ENCODE measurements around the gene NUFIP1. TPM values are rescaled to one million over a fixed set of nuclear protein-coding genes. Genes with fewer than 3 reads are reported as not detected.

NUFIP1 gene
- total and polyA plus RNA-seq, 4 experiments from 2014 or later = 3.8 to 4.8 (median 4.4) TPM

DNA sequence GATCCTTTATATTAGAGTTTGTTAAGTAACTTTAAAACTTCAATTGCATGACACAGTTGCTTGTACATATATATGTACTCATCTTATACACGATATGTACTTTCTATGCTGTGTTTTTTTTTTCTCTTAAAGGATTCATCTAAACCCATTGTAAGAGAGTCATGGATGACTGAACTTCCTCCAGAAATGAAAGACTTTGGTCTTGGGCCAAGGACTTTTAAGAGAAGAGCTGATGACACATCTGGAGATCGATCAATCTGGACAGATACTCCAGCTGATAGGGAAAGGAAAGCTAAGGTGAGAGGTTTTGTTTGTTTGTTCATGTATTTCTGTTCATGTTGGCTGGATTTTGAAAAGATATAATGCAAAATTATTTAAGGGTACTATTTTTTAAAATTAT is 26.0 kb upstream of the NUFIP1 start:
- Mint-ChIP-seq H3K4me1 (peaks cover 0 to 1% (median 0%) of the 10 kb centered on the region in 4 donors), H3K9me3 (no peaks in the 10 kb centered on the region), H3K27ac (no peak overlapping the region), H3K4me3 (no peak overlapping the region), H3K36me3 (peaks cover 46 to 53% of the 10 kb centered on the region in 2 donors), H3K27me3 (no peaks in the 10 kb centered on the region)
- Histone ChIP-seq H3K36me3 (ENCODE audit: insufficient read depth, low read length) (peaks cover 18% of the 10 kb centered on the region), H3K27me3 (ENCODE audit: insufficient read depth, low read length) (no peaks in the 10 kb centered on the region), H3K27ac (ENCODE audit: low read depth, low read length) (no peak overlapping the region), H3K9me3 (ENCODE audit: control insufficient read depth in 1 of 2, low read length in 2 of 2) (no peaks in the 10 kb centered on the region), H3K4me1 (ENCODE audit: insufficient read depth, low read length) (no peaks in the 10 kb centered on the region), H3K4me3 (ENCODE audit: low read length in 2 of 2) (no peak overlapping the region)
- no peak for DNase-seq
- intact Hi-C loops (cut with micrococcal nuclease) = no loop called here
- ChIA-PET CTCF (ENCODE audit: partially characterized antibody) (interaction anchor here (1.8 kb wide), 1 partner anchor 27 kb away, joined by 3 read pairs; no protein-coding TSS in a partner anchor), POLR2A (ENCODE audit: partially characterized antibody) (no interaction called here)

DNA sequence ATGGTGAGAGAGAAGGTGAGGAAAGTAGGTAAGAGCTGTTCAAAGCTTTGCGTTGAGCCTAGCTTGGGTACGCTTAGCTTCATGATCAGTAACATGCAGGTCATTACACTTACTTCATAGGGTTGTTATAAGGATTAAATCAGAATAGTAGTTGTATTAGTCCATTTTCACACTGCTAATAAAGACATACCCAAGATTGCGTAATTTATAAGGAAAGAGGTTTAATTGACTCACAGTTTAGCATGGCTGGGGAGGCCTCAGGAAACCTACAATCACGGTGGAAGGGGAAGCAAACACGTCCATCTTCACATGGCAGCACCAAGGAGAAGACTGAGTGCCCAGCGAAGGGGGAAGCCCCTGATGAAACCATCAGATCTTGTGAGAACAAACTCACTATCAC is 21.9 kb upstream of the NUFIP1 start:
- Mint-ChIP-seq H3K27me3 (no peaks in the 10 kb centered on the region), H3K36me3 (peaks cover 53 to 78% of the 10 kb centered on the region in 2 donors), H3K4me3 (no peak overlapping the region), H3K27ac (no peak overlapping the region), H3K4me1 (peaks cover 0 to 1% (median 0%) of the 10 kb centered on the region in 4 donors), H3K9me3 (no peaks in the 10 kb centered on the region)
- H3K36me3 ChIP-seq (ENCODE audit: insufficient read depth, low read length) = peaks cover 24% of the 10 kb centered on the region
- no peak overlapping the region for H3K4me3 ChIP-seq (ENCODE audit: low read length in 2 of 2)
- no peak overlapping the region for H3K27ac ChIP-seq (ENCODE audit: low read depth, low read length)
- intact Hi-C loops (cut with micrococcal nuclease) = no loop called here
- ChIA-PET POLR2A (ENCODE audit: partially characterized antibody) (no interaction called here), CTCF (ENCODE audit: partially characterized antibody) (no interaction called here)
- no peaks in the 10 kb centered on the region for H3K4me1 ChIP-seq (ENCODE audit: insufficient read depth, low read length)
- no peaks in the 10 kb centered on the region for H3K27me3 ChIP-seq (ENCODE audit: insufficient read depth, low read length)
- H3K9me3 ChIP-seq (ENCODE audit: control insufficient read depth in 1 of 2, low read length in 2 of 2) = no peaks in the 10 kb centered on the region
- DNase-seq = no peak

GRCh38 chr13:45007823-45008222 is 18.6 kb upstream of the NUFIP1 start:
- no peak for DNase-seq
- no peaks in the 10 kb centered on the region for H3K27me3 Mint-ChIP-seq
- Histone ChIP-seq H3K4me1 (ENCODE audit: insufficient read depth, low read length) (no peaks in the 10 kb centered on the region), H3K36me3 (ENCODE audit: insufficient read depth, low read length) (peaks cover 25% of the 10 kb centered on the region), H3K4me3 (ENCODE audit: low read length in 2 of 2) (no peak overlapping the region), H3K27me3 (ENCODE audit: insufficient read depth, low read length) (no peaks in the 10 kb centered on the region), H3K27ac (ENCODE audit: low read depth, low read length) (no peak overlapping the region), H3K9me3 (ENCODE audit: control insufficient read depth in 1 of 2, low read length in 2 of 2) (no peaks in the 10 kb centered on the region)
- H3K4me3 Mint-ChIP-seq = no peak overlapping the region
- ChIA-PET POLR2A (ENCODE audit: partially characterized antibody) (no interaction called here), CTCF (ENCODE audit: partially characterized antibody) (no interaction called here)
- peaks cover 42 to 63% of the 10 kb centered on the region in 2 donors for H3K36me3 Mint-ChIP-seq
- H3K9me3 Mint-ChIP-seq = no peaks in the 10 kb centered on the region
- H3K4me1 Mint-ChIP-seq = peaks cover 0 to 1% (median 0%) of the 10 kb centered on the region in 4 donors
- peak overlapping the region in 1 of 7 donors; percentile 70 for H3K27ac Mint-ChIP-seq
- intact Hi-C loops (cut with micrococcal nuclease) = no loop called here

DNA sequence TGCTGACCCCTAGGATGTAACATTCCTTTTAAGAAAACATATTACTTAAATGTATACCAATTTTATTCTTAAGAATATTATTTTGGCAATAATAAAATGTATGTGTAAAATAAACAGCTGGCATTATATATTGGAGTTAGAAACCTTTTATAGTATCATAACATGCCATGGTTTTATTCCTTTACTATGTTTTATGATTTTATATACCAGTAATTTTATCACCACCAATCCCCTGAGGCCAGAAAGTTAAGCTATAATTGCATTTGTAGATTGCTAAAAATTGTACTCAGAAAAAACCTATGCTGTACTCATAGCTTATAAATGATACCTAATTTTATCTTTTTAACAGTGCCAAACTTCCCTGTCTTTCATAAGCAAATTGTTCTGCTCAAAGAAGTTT is 18.0 kb upstream of the NUFIP1 start:
- POLR2A ChIA-PET (ENCODE audit: partially characterized antibody) = interaction anchor here (0.8 kb wide), 1 partner anchor 13 kb away, joined by 3 read pairs; no protein-coding TSS in a partner anchor
- Mint-ChIP-seq H3K4me1 (peaks cover 0 to 1% (median 0%) of the 10 kb centered on the region in 4 donors), H3K9me3 (no peaks in the 10 kb centered on the region), H3K4me3 (no peak overlapping the region), H3K36me3 (peaks cover 46 to 65% of the 10 kb centered on the region in 2 donors), H3K27me3 (no peaks in the 10 kb centered on the region), H3K27ac (peak overlapping the region in 1 of 7 donors; percentile 70)
- Histone ChIP-seq H3K36me3 (ENCODE audit: insufficient read depth, low read length) (peaks cover 31% of the 10 kb centered on the region), H3K27ac (ENCODE audit: low read depth, low read length) (no peak overlapping the region), H3K4me3 (ENCODE audit: low read length in 2 of 2) (no peak overlapping the region), H3K27me3 (ENCODE audit: insufficient read depth, low read length) (no peaks in the 10 kb centered on the region), H3K9me3 (ENCODE audit: control insufficient read depth in 1 of 2, low read length in 2 of 2) (no peaks in the 10 kb centered on the region), H3K4me1 (ENCODE audit: insufficient read depth, low read length) (no peaks in the 10 kb centered on the region)
- DNase-seq = no peak
- CTCF ChIA-PET (ENCODE audit: partially characterized antibody) = no interaction called here
- intact Hi-C loops (cut with micrococcal nuclease) = no loop called here

DNA sequence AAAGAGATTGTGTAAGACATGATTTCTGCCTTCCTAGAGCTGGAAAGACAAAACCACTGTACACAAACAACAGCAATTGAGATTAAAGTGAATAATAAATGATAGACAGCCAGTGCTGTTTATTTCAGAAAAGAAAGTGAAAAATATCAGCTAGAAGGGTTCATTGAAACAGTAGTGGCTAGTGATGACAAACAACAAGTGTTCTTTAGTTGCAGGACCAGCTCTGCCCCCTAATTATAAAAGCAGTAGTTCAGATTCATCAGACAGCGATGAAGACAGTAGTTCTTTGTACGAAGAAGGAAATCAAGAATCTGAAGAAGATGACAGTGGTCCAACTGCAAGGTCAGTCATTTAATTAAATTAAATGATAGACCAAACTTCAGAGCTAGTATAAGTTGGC is 14.8 kb upstream of the NUFIP1 start:
- H3K4me3 Mint-ChIP-seq = no peak overlapping the region
- no peaks in the 10 kb centered on the region for H3K4me1 Mint-ChIP-seq
- Histone ChIP-seq H3K36me3 (ENCODE audit: insufficient read depth, low read length) (peaks cover 27% of the 10 kb centered on the region), H3K27ac (ENCODE audit: low read depth, low read length) (no peak overlapping the region), H3K4me3 (ENCODE audit: low read length in 2 of 2) (no peak overlapping the region), H3K27me3 (ENCODE audit: insufficient read depth, low read length) (no peaks in the 10 kb centered on the region), H3K4me1 (ENCODE audit: insufficient read depth, low read length) (no peaks in the 10 kb centered on the region), H3K9me3 (ENCODE audit: control insufficient read depth in 1 of 2, low read length in 2 of 2) (no peaks in the 10 kb centered on the region)
- ChIA-PET POLR2A (ENCODE audit: partially characterized antibody) (no interaction called here), CTCF (ENCODE audit: partially characterized antibody) (interaction anchor here (0.7 kb wide), 1 partner anchor 31 kb away, joined by 3 read pairs; no protein-coding TSS in a partner anchor)
- no peak overlapping the region for H3K27ac Mint-ChIP-seq
- H3K27me3 Mint-ChIP-seq = no peaks in the 10 kb centered on the region
- peaks cover 34 to 54% of the 10 kb centered on the region in 2 donors for H3K36me3 Mint-ChIP-seq
- H3K9me3 Mint-ChIP-seq = no peaks in the 10 kb centered on the region
- no peak for DNase-seq
- intact Hi-C loops (cut with micrococcal nuclease) = no loop called here

DNA sequence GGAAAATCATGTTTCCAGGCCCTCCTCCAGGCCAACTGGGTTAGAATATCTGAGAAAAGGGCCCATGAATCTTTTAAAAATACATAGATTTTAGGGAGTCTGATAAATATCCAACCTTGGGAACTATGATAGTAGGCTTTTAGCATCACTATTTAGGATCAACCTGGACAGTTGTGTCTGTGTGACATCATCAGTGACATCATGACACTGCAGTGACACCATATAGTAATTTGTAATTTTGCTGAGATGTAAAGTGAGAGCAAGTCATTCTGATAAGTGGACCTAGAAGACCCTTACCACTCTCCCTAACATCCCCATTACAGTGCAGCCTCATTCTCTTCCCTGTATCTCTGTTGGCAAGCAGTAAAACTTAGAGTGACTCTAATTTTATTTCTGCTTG is 14.1 kb upstream of the NUFIP1 start:
- H3K36me3 ChIP-seq (ENCODE audit: insufficient read depth, low read length) = peaks cover 23% of the 10 kb centered on the region
- no peak overlapping the region for H3K4me3 ChIP-seq (ENCODE audit: low read length in 2 of 2)
- ChIA-PET CTCF (ENCODE audit: partially characterized antibody) (no interaction called here), POLR2A (ENCODE audit: partially characterized antibody) (no interaction called here)
- H3K27ac Mint-ChIP-seq = no peak overlapping the region
- H3K9me3 ChIP-seq (ENCODE audit: control insufficient read depth in 1 of 2, low read length in 2 of 2) = no peaks in the 10 kb centered on the region
- H3K27me3 Mint-ChIP-seq = no peaks in the 10 kb centered on the region
- H3K4me3 Mint-ChIP-seq = no peak overlapping the region
- DNase-seq = no peak
- peaks cover 0 to 1% (median under 1%) of the 10 kb centered on the region in 4 donors for H3K4me1 Mint-ChIP-seq
- H3K4me1 ChIP-seq (ENCODE audit: insufficient read depth, low read length) = no peaks in the 10 kb centered on the region
- H3K36me3 Mint-ChIP-seq = peaks cover 32 to 52% of the 10 kb centered on the region in 2 donors
- no peak overlapping the region for H3K27ac ChIP-seq (ENCODE audit: low read depth, low read length)
- no peaks in the 10 kb centered on the region for H3K9me3 Mint-ChIP-seq
- intact Hi-C loops (cut with micrococcal nuclease) = no loop called here
- H3K27me3 ChIP-seq (ENCODE audit: insufficient read depth, low read length) = no peaks in the 10 kb centered on the region

GRCh38 chr13:44989941-44990340 is 670 bp upstream of the NUFIP1 start:
- Histone ChIP-seq H3K9me3 (ENCODE audit: control insufficient read depth in 1 of 2, low read length in 2 of 2) (no peaks in the 10 kb centered on the region), H3K4me1 (ENCODE audit: insufficient read depth, low read length) (peaks cover 37% of the 10 kb centered on the region), H3K27ac (ENCODE audit: low read depth, low read length) (peak overlapping the region; percentile 87), H3K36me3 (ENCODE audit: insufficient read depth, low read length) (no peaks in the 10 kb centered on the region), H3K27me3 (ENCODE audit: insufficient read depth, low read length) (no peaks in the 10 kb centered on the region), H3K4me3 (ENCODE audit: low read length in 2 of 2) (peak overlapping the region; percentile 95 to 99)
- DNase-seq = no peak
- peaks cover under 1 to 38% of the 10 kb centered on the region in 2 donors for H3K36me3 Mint-ChIP-seq
- intact Hi-C loops (cut with micrococcal nuclease) = loop anchor here (1.0 kb wide), 3 partner anchors 72 to 413 kb away; partner anchors contain the start of gene GTF2F2
- ChIA-PET POLR2A (ENCODE audit: partially characterized antibody) (interaction anchor here (0.6 to 1.6 kb wide), 2 partner anchors 71 to 409 kb away, joined by 3 to 8 read pairs; no protein-coding TSS in a partner anchor), CTCF (ENCODE audit: partially characterized antibody) (interaction anchor here (1.0 kb wide), 1 partner anchor 506 kb away, joined by 3 read pairs; no protein-coding TSS in a partner anchor)
- H3K4me3 Mint-ChIP-seq = peak overlapping the region; percentile 98 to 100 (median 99)
- peaks cover 45 to 74% (median 58%) of the 10 kb centered on the region in 4 donors for H3K4me1 Mint-ChIP-seq
- no peaks in the 10 kb centered on the region for H3K9me3 Mint-ChIP-seq
- H3K27me3 Mint-ChIP-seq = no peaks in the 10 kb centered on the region
- peak overlapping the region; percentile 98 to 99 (median 99) for H3K27ac Mint-ChIP-seq
